Urinary bladder (tissue), 4 donors: Measurements from ENCODE around the gene MARCHF3. TPM values are rescaled to one million over a fixed set of nuclear protein-coding genes. Genes with fewer than 3 reads are reported as not detected.
"Not testable (repeated sequence)": the region's sequence is repeated elsewhere in the genome, so short reads cannot be mapped to it uniquely, and the experiment has no call there.

Experiments
- DNase-seq: peaks from one replicate; pipeline ENCODE4 v3.0.0-alpha.2; 2015; ENCODE audit errors: extremely low spot score
- H3K27ac ChIP-seq: one replicate; pipeline ENCODE4 v1.5.1; 2013; ENCODE audit warnings: low read depth, mild to moderate bottlenecking, moderate library complexity
- H3K36me3 ChIP-seq: one replicate; pipeline ENCODE4 v1.6.1; 2013; ENCODE audit warnings: mild to moderate bottlenecking, moderate library complexity; ENCODE audit not compliant: insufficient read depth
- H3K4me1 ChIP-seq: one replicate; pipeline ENCODE4 v1.6.1; 2013; ENCODE audit warnings: mild to moderate bottlenecking, moderate library complexity; ENCODE audit not compliant: insufficient read depth
- H3K4me3 ChIP-seq: one replicate; pipeline ENCODE4 v1.5.1; 2013; ENCODE audit warnings: low read depth, low read length
- WGBS: extraction: QIAGEN DNeasy Blood & Tissue Kit; methylation state at CpG from one replicate; pipeline ENCODE4 v1.1.7; 2013; 5-methylcytosine and 5-hydroxymethylcytosine counted together
- polyA plus RNA-seq: library from polyadenylated mRNA; stranded (reverse); fragments of 200-250 nt; gene quantifications from one replicate; pipeline ENCODE4 v1.2.3, GENCODE V29; 2013
- total RNA-seq: library from RNA; depleted of rRNA; stranded (reverse); fragments of >200 nt; gene quantifications from one replicate; pipeline ENCODE4 v1.2.3, GENCODE V29; 2014
- donor health status: healthy with polysubstance abuse.
- donor health status: healthy.

Gene MARCHF3
- total and polyA plus RNA-seq, 2 donors, result 8.6 to 9.2 TPM

GRCh38 chr5:127031863-127032232 lies 1.5 kb upstream of the MARCHF3 start:
- Histone ChIP-seq H3K4me3 (no peak overlapping the region), H3K36me3 (no peaks in the 10 kb centered on the region), H3K27ac (no peak overlapping the region), H3K4me1 (no peaks in the 10 kb centered on the region)
- 89% methylated on average over 2 of the region's 2 CpGs for WGBS
- DNase-seq, result no peak

- H3K27ac ChIP-seq, result no peak overlapping the region
- peak overlapping the region; percentile 45 for H3K4me3 ChIP-seq
- H3K36me3 ChIP-seq, result no peaks in the 10 kb centered on the region
- no peak for DNase-seq
- H3K4me1 ChIP-seq, result no peaks in the 10 kb centered on the region
- WGBS, result 16% methylated on average over 45 of the region's 45 CpGs
Observed at GRCh38 chr5:127031147-127031862, 947 bp upstream of the MARCHF3 start.

- no peak for DNase-seq
Observed at GRCh38 chr5:127029581-127030258, 638 bp downstream of the MARCHF3 start.

GRCh38 chr5:127028822-127029457 lies 1.4 kb downstream of the MARCHF3 start:
- H3K4me3 ChIP-seq, result no peak overlapping the region
- H3K36me3 ChIP-seq, result no peaks in the 10 kb centered on the region
- WGBS, result 47% methylated on average over 12 of the region's 12 CpGs
- DNase-seq, result no peak
- H3K4me1 ChIP-seq, result no peaks in the 10 kb centered on the region
- no peak overlapping the region for H3K27ac ChIP-seq

More at GRCh38 chr5:127029581-127030258, 638 bp downstream of the MARCHF3 start:
- no peaks in the 10 kb centered on the region for H3K4me1 ChIP-seq
- H3K27ac ChIP-seq, result peak overlapping the region; percentile 89
- H3K4me3 ChIP-seq, result peak overlapping the region; percentile 69
- no peaks in the 10 kb centered on the region for H3K36me3 ChIP-seq
- under 1% methylated on average over 51 of the region's 51 CpGs for WGBS

- H3K4me3 ChIP-seq, result no peak overlapping the region
- no peaks in the 10 kb centered on the region for H3K36me3 ChIP-seq
- WGBS, result 99% methylated on average over 1 of the region's 1 CpG
- no peak overlapping the region for H3K27ac ChIP-seq
- DNase-seq, result no peak
- H3K4me1 ChIP-seq, result no peaks in the 10 kb centered on the region
Observed at GRCh38 chr5:127027539-127027938, 2.8 kb downstream of the MARCHF3 start.

GRCh38 chr5:127026166-127026565 lies 4.2 kb downstream of the MARCHF3 start:
- no peaks in the 10 kb centered on the region for H3K4me1 ChIP-seq
- no peak overlapping the region for H3K27ac ChIP-seq
- H3K4me3 ChIP-seq, result no peak overlapping the region
- DNase-seq, result no peak
- H3K36me3 ChIP-seq, result no peaks in the 10 kb centered on the region
- WGBS, result 94% methylated on average over 2 of the region's 2 CpGs

- Histone ChIP-seq H3K27ac (no peak overlapping the region), H3K36me3 (no peaks in the 10 kb centered on the region), H3K4me1 (no peaks in the 10 kb centered on the region), H3K4me3 (no peak overlapping the region)
- no peak for DNase-seq
- WGBS, result 72% methylated on average over 1 of the region's 1 CpG
Observed at GRCh38 chr5:127025467-127025866, 4.9 kb downstream of the MARCHF3 start.

- Histone ChIP-seq H3K27ac (no peak overlapping the region), H3K4me1 (no peaks in the 10 kb centered on the region), H3K36me3 (no peaks in the 10 kb centered on the region), H3K4me3 (no peak overlapping the region)
- DNase-seq, result no peak
- WGBS, result 56% methylated on average over 4 of the region's 4 CpGs
Observed at GRCh38 chr5:127024821-127025220, 5.5 kb downstream of the MARCHF3 start.

- H3K36me3 ChIP-seq, H3K4me3 ChIP-seq, H3K4me1 ChIP-seq, DNase-seq, H3K27ac ChIP-seq: not testable (repeated sequence)
- 95% methylated on average over 7 of the region's 7 CpGs for WGBS
Observed at GRCh38 chr5:127023552-127024191, 6.7 kb downstream of the MARCHF3 start.

GRCh38 chr5:127022846-127023245 lies 7.5 kb downstream of the MARCHF3 start:
- Histone ChIP-seq H3K4me3 (no peak overlapping the region), H3K27ac (no peak overlapping the region), H3K4me1 (no peaks in the 10 kb centered on the region), H3K36me3 (no peaks in the 10 kb centered on the region)
- DNase-seq, result no peak
- 87% methylated on average over 3 of the region's 3 CpGs for WGBS

GRCh38 chr5:127019928-127020327 lies 10.4 kb downstream of the MARCHF3 start:
- no peak for DNase-seq
- Histone ChIP-seq H3K4me1 (no peaks in the 10 kb centered on the region), H3K36me3 (no peaks in the 10 kb centered on the region), H3K4me3 (no peak overlapping the region), H3K27ac (no peak overlapping the region)
- 49% methylated on average over 1 of the region's 1 CpG for WGBS

GRCh38 chr5:127016722-127017121 lies 13.6 kb downstream of the MARCHF3 start:
- not testable (repeated sequence) for H3K4me1 ChIP-seq, H3K36me3 ChIP-seq, H3K4me3 ChIP-seq, DNase-seq, H3K27ac ChIP-seq
- 98% methylated on average over 4 of the region's 4 CpGs for WGBS

GRCh38 chr5:127015716-127016115 lies 14.6 kb downstream of the MARCHF3 start:
- no peak overlapping the region for H3K4me3 ChIP-seq
- DNase-seq, result no peak
- no peaks in the 10 kb centered on the region for H3K36me3 ChIP-seq
- H3K27ac ChIP-seq, result no peak overlapping the region
- no peaks in the 10 kb centered on the region for H3K4me1 ChIP-seq
- 75% methylated on average over 4 of the region's 4 CpGs for WGBS
